ENCODE measurements around the gene EHD2.
"Not testable (repeated sequence)": the region's sequence is repeated elsewhere in the genome, so short reads cannot be mapped to it uniquely, and the experiment has no call there.

Gene EHD2

GRCh38 chr19:47776568-47776967 is 63.3 kb downstream of the EHD2 start:
- TF ChIP-seq CTCF (IDR thresholded peaks at IDR 0.05; ENCODE audit: low read length, missing control alignments): no peak
- DNase-seq (ENCODE audit: low read depth): no peak

GRCh38 chr19:47777245-47778048 is 64.2 kb downstream of the EHD2 start:
- not testable (repeated sequence) for DNase-seq (ENCODE audit: low read depth)

More at GRCh38 chr19:47776568-47776967, 63.3 kb downstream of the EHD2 start:
- no peak overlapping the region for H3K4me3 ChIP-seq (replicated peaks; ENCODE audit: low read depth, low read length)

GRCh38 chr19:47778049-47778953 is 65.1 kb downstream of the EHD2 start, which contains the start of gene SELENOW:
Gene SELENOW, plus strand, starts transcription at chr19:47778703. Its CDS starts 83 bp downstream, at chr19:47778786.
- H3K4me3 ChIP-seq (replicated peaks; ENCODE audit: low read depth, low read length): peak within 1 kb of the TSS; percentile 93
- no peak for TF ChIP-seq CTCF (IDR thresholded peaks at IDR 0.05; ENCODE audit: low read length, missing control alignments)
- peak; percentile 65 for DNase-seq (ENCODE audit: low read depth)

More at GRCh38 chr19:47777245-47778048, 64.2 kb downstream of the EHD2 start:
- H3K4me3 ChIP-seq (replicated peaks; ENCODE audit: low read depth, low read length): peak overlapping the region; percentile 93

GRCh38 chr19:47778954-47779351 is 65.7 kb downstream of the EHD2 start:
- no peak for TF ChIP-seq CTCF (IDR thresholded peaks at IDR 0.05; ENCODE audit: low read length, missing control alignments)
- DNase-seq (ENCODE audit: low read depth): no peak
- peak overlapping the region; percentile 93 for H3K4me3 ChIP-seq (replicated peaks; ENCODE audit: low read depth, low read length)

- no peak for DNase-seq (ENCODE audit: low read depth)
- H3K4me3 ChIP-seq (replicated peaks; ENCODE audit: low read depth, low read length): peak overlapping the region; percentile 93
- no peak for TF ChIP-seq CTCF (IDR thresholded peaks at IDR 0.05; ENCODE audit: low read length, missing control alignments)
Observed at GRCh38 chr19:47779524-47780214, 66.4 kb downstream of the EHD2 start.

GRCh38 chr19:47780215-47780551 is 67.0 kb downstream of the EHD2 start:
- no peak for DNase-seq (ENCODE audit: low read depth)
- peak overlapping the region; percentile 93 for H3K4me3 ChIP-seq (replicated peaks; ENCODE audit: low read depth, low read length)
- TF ChIP-seq CTCF (IDR thresholded peaks at IDR 0.05; ENCODE audit: low read length, missing control alignments): no peak

All from fibroblast of pulmonary artery (primary cell).